ENCODE results near the gene LDHAL6A. TPM values are rescaled to one million over a fixed set of nuclear protein-coding genes. Genes with fewer than 3 reads are reported as not detected.
"Not testable (repeated sequence)": the region's sequence is repeated elsewhere in the genome, so short reads cannot be mapped to it uniquely, and the experiment has no call there.

LDHAL6A gene
- total RNA-seq, result not detected
- not detected for polyA plus RNA-seq
- long read RNA-seq, donor 1, partial matches to known transcripts, result 0 of 1 reads
- long read RNA-seq, donor 1, other reads (novel, unspliced or antisense), result 1 of 1 reads
- long read RNA-seq, donor 2, result 0 reads
- long read RNA-seq, donor 3, result 0 reads

GRCh38 chr11:18455686-18456372 is at the start of gene LDHAL6A:
TSS of gene LDHAL6A (plus strand) at chr11:18455856. CDS start at chr11:18456681, 825 bp downstream.
- DNase-seq (no peak), ATAC-seq (no peak)
- Histone ChIP-seq H3K4me3 (peak within 1 kb of the TSS in 1 of 10 donors; percentile 10), H3K36me3 (no peaks in the 10 kb centered on the region), H3K4me1 (no peaks in the 10 kb centered on the region), H3K9me3 (no peaks in the 10 kb centered on the region), H3K27ac (no peak within 1 kb of the TSS), H3K27me3 (peaks cover 0 to 16% (median 10%) of the 10 kb centered on the region in 7 donors)
- 29 to 49% methylated on average over 47 of the region's 47 CpGs for WGBS, 2 donors
- intact Hi-C loops (cut with DNase I), result no loop called here
- TF ChIP-seq CTCF (IDR thresholded peaks at IDR 0.05), result no peak

GRCh38 chr11:18407400-18407799 is 48.3 kb upstream of the LDHAL6A start:
- peak overlapping the region in 1 of 10 donors; percentile 6 for H3K27ac ChIP-seq
- 47 to 61% methylated on average over 3 of the region's 3 CpGs for WGBS, 2 donors
- DNase-seq; ATAC-seq; H3K4me3 ChIP-seq; H3K9me3 ChIP-seq; H3K27me3 ChIP-seq; H3K4me1 ChIP-seq; intact Hi-C loops (cut with DNase I): not testable (repeated sequence)
- peaks cover 9 to 67% (median 66%) of the 10 kb centered on the region in 9 donors for H3K36me3 ChIP-seq

DNA sequence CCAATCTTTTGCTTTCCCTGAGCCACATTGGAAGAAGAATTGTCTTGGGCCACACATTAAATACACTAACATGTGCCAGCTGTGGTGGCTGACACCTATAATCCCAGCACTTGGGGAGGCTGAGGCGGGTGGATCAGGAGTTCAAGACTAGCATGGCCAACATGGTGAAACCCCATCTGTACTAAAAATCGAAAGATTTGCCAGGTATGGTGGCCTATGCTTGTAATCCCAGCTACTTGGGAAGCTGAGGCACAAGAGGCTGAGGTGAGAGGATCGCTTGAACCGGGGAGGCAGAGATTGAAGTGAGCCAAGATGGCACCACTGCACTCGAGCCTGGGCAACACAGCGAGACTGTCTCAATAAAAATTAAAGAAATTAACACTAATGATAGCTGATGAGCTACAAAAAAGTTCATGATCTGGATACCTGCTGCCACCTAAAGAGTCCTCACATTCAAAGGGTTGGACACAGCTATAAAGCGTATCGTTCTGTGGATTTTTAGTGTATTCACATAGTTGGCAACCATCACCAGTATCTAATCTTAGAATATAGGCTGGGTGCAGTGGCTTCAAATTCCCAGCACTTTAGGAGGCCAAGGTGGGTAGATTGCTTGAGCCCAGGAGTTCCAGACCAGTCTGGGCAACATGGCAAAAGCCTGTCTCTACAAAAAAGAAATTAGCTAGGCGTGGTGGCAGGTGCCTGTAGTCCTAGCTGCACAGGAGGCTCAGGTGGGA is 46.9 kb upstream of the LDHAL6A start:
- DNase-seq (no peak), ATAC-seq (peak in 2 of 8 donors; percentile 31 to 32)
- Histone ChIP-seq H3K36me3 (peaks cover 5 to 55% (median 52%) of the 10 kb centered on the region in 9 donors), H3K9me3 (no peaks in the 10 kb centered on the region), H3K4me1 (peaks cover 0 to 4% (median 0%) of the 10 kb centered on the region in 9 donors), H3K27ac (no peak overlapping the region), H3K4me3 (no peak overlapping the region), H3K27me3 (no peaks in the 10 kb centered on the region)
- intact Hi-C loops (cut with DNase I), result no loop called here
- no peak for TF ChIP-seq CTCF (IDR thresholded peaks at IDR 0.05)
- WGBS, 2 donors, result 92 to 93% methylated on average over 9 of the region's 9 CpGs

GRCh38 chr11:18416459-18416858 is 39.2 kb upstream of the LDHAL6A start:
- 68 to 70% methylated on average over 3 of the region's 3 CpGs for WGBS, 2 donors
- Histone ChIP-seq H3K27ac (no peak overlapping the region), H3K4me1 (peaks cover 0 to 4% (median 0%) of the 10 kb centered on the region in 9 donors), H3K36me3 (no peaks in the 10 kb centered on the region), H3K9me3 (no peaks in the 10 kb centered on the region), H3K27me3 (no peaks in the 10 kb centered on the region), H3K4me3 (no peak overlapping the region)
- intact Hi-C loops (cut with DNase I), result no loop called here
- no peak for DNase-seq
- no peak for TF ChIP-seq CTCF (IDR thresholded peaks at IDR 0.05)
- no peak for ATAC-seq
